ENCODE data around the gene NPW. TPM values are rescaled to one million over a fixed set of nuclear protein-coding genes. Genes with fewer than 3 reads are reported as not detected.

Gene NPW
- total and polyA plus RNA-seq, 9 of the 15 experiments (the other 6 are each of a cell fraction or from before 2014, with no cell fraction given), result 0.14 to 4.0 (median 2.6) TPM; not detected in 4

DNA sequence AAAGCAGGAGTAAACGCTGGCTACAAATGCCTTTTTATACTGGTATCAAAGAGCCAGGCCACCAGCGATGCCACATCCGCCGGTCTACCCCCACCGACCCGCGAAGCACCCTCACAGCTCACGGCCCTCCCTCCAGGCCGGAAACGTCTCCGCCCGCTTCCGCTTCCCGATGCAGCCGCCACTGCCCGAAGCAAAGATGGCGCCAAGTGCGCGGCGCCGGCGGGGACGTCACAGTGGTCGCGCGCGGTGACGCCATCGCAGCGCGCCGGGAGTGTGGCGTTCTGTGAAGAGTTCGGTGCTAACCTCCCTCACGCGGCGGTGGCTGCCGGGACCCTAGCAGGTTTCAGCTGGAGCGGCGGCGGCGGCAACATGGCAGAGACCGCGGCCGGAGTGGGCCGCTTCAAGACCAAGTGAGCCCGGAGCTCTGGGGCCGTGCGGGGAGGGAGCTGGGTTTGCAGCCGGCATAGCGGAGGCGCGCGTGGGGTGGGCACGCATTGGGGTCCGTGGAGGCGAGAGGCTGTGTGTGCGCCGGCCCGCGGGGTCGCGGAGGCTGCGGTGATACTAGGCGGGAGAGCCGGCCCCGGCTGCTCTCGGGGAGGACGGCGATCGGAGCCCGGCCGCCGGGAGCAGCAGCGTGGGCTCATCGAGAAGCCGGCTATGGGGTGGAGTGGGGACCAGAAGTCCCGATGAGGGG, 47.6 kb upstream of the NPW start, which contains the start of gene TBL3 (continued):
- TF ChIP-seq, protein P1, sequence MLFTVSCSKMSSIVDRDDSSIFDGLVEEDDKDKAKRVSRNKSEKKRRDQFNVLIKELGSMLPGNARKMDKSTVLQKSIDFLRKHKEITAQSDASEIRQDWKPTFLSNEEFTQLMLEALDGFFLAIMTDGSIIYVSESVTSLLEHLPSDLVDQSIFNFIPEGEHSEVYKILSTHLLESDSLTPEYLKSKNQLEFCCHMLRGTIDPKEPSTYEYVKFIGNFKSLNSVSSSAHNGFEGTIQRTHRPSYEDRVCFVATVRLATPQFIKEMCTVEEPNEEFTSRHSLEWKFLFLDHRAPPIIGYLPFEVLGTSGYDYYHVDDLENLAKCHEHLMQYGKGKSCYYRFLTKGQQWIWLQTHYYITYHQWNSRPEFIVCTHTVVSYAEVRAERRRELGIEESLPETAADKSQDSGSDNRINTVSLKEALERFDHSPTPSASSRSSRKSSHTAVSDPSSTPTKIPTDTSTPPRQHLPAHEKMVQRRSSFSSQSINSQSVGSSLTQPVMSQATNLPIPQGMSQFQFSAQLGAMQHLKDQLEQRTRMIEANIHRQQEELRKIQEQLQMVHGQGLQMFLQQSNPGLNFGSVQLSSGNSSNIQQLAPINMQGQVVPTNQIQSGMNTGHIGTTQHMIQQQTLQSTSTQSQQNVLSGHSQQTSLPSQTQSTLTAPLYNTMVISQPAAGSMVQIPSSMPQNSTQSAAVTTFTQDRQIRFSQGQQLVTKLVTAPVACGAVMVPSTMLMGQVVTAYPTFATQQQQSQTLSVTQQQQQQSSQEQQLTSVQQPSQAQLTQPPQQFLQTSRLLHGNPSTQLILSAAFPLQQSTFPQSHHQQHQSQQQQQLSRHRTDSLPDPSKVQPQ (CRISPR knock-in tag; IDR thresholded peaks at IDR 0.05; ENCODE audit: borderline replicate concordance), result no peak
- TF ChIP-seq FOXJ3 (CRISPR knock-in tag; IDR thresholded peaks at IDR 0.05), result no peak
- no peak for TF ChIP-seq MECOM (CRISPR knock-in tag; IDR thresholded peaks at IDR 0.05)
- TF ChIP-seq, protein P2, sequence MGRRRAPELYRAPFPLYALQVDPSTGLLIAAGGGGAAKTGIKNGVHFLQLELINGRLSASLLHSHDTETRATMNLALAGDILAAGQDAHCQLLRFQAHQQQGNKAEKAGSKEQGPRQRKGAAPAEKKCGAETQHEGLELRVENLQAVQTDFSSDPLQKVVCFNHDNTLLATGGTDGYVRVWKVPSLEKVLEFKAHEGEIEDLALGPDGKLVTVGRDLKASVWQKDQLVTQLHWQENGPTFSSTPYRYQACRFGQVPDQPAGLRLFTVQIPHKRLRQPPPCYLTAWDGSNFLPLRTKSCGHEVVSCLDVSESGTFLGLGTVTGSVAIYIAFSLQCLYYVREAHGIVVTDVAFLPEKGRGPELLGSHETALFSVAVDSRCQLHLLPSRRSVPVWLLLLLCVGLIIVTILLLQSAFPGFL (CRISPR knock-in tag; IDR thresholded peaks at IDR 0.05), result no peak
- peak; percentile 99 for TF ChIP-seq ELF1 (tag; IDR thresholded peaks at IDR 0.05)
- TF ChIP-seq RBM22 (IDR thresholded peaks at IDR 0.05; ENCODE audit: low read depth, low read length, poor library complexity, severe bottlenecking), result no peak
- TF ChIP-seq MTA1 (IDR thresholded peaks at IDR 0.05; ENCODE audit: borderline replicate concordance), result peak; percentile 100
- TF ChIP-seq TAF15 (IDR thresholded peaks at IDR 0.05; ENCODE audit: low read depth, low read length), result no peak
- peak; percentile 84 for TF ChIP-seq JUN (IDR thresholded peaks at IDR 0.05; ENCODE audit: borderline replicate concordance, low read depth, low read length)
- no peak for TF ChIP-seq JUN (CRISPR knock-in tag; IDR thresholded peaks at IDR 0.05; ENCODE audit: borderline replicate concordance)
- peak; percentile 34; the same call in 1 of the 2 replicates for TF ChIP-seq HNRNPL (IDR thresholded peaks at IDR 0.05; ENCODE audit: low read depth, low read length)
- TF ChIP-seq PPARD (CRISPR knock-in tag; IDR thresholded peaks at IDR 0.05), result no peak
- TF ChIP-seq, protein P3, sequence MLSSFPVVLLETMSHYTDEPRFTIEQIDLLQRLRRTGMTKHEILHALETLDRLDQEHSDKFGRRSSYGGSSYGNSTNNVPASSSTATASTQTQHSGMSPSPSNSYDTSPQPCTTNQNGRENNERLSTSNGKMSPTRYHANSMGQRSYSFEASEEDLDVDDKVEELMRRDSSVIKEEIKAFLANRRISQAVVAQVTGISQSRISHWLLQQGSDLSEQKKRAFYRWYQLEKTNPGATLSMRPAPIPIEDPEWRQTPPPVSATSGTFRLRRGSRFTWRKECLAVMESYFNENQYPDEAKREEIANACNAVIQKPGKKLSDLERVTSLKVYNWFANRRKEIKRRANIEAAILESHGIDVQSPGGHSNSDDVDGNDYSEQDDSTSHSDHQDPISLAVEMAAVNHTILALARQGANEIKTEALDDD (IDR thresholded peaks at IDR 0.05), result no peak; the same call in 1 of the 2 replicates
- no peak for TF ChIP-seq MAFK (IDR thresholded peaks at IDR 0.05; ENCODE audit: low read length)
- TF ChIP-seq PHTF2 (CRISPR knock-in tag; IDR thresholded peaks at IDR 0.05), result no peak
- TF ChIP-seq, protein P4, sequence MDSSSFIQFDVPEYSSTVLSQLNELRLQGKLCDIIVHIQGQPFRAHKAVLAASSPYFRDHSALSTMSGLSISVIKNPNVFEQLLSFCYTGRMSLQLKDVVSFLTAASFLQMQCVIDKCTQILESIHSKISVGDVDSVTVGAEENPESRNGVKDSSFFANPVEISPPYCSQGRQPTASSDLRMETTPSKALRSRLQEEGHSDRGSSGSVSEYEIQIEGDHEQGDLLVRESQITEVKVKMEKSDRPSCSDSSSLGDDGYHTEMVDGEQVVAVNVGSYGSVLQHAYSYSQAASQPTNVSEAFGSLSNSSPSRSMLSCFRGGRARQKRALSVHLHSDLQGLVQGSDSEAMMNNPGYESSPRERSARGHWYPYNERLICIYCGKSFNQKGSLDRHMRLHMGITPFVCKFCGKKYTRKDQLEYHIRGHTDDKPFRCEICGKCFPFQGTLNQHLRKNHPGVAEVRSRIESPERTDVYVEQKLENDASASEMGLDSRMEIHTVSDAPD (CRISPR knock-in tag; IDR thresholded peaks at IDR 0.05), result no peak
- TF ChIP-seq CEBPB (tag; IDR thresholded peaks at IDR 0.05), result no peak
- TF ChIP-seq GABPA (tag; conservative IDR thresholded peaks at IDR 0.05; ENCODE audit: low read depth), result peak; percentile 98
- TF ChIP-seq TCF7 (IDR thresholded peaks at IDR 0.05; ENCODE audit: borderline replicate concordance), result peak; percentile 67; the same call in 1 of the 2 replicates
- peak; percentile 27; the same call in 1 of the 2 replicates for TF ChIP-seq NCOR1 (IDR thresholded peaks at IDR 0.05)
- no peak for TF ChIP-seq ZNF507 (tag; conservative IDR thresholded peaks at IDR 0.05)
- TF ChIP-seq FIP1L1 (IDR thresholded peaks at IDR 0.05; ENCODE audit: low read depth, low read length, poor library complexity, severe bottlenecking), result peak; percentile 85
- TF ChIP-seq DIDO1 (tag; IDR thresholded peaks at IDR 0.05; ENCODE audit: low read depth), result peak; percentile 98

Data from K562 (cell line).